Liver (tissue), 9 donors: ENCODE results near the gene WLS. TPM values are rescaled to one million over a fixed set of nuclear protein-coding genes. Genes with fewer than 3 reads are reported as not detected.

Experiments
- DNase-seq: peaks from one replicate; pipeline ENCODE4 v3.0.0-alpha.2; 2017; ENCODE audit warnings: low spot score
- H3K27ac ChIP-seq, 2 donors: one replicate each; pipeline ENCODE4 v1.7.0; 2013; ENCODE audit warnings: inconsistent platforms in 2 of 2, low read length in 2 of 2, control low read depth in 1 of 2, low read depth in 1 of 2, mild to moderate bottlenecking in 1 of 2
- H3K27me3 ChIP-seq, 4 donors: one replicate each; pipeline versions ENCODE4 v1.6.1 to v1.7.0; 2013; ENCODE audit warnings: low read length in 3 of 4, inconsistent platforms in 1 of 4, mild to moderate bottlenecking in 1 of 4, moderate library complexity in 1 of 4; ENCODE audit not compliant: control insufficient read depth in 4 of 4, insufficient read depth in 4 of 4
- H3K36me3 ChIP-seq, 4 donors: one replicate each; pipeline versions ENCODE4 v1.6.1 to v1.7.0; 2013; ENCODE audit warnings: low read length in 3 of 4, mild to moderate bottlenecking in 3 of 4, low read depth in 1 of 4, moderate library complexity in 1 of 4; ENCODE audit not compliant: control insufficient read depth in 4 of 4, insufficient read depth in 3 of 4
- H3K4me1 ChIP-seq, 4 donors: one replicate each; pipeline versions ENCODE4 v1.6.1 to v1.7.0; 2013; ENCODE audit warnings: low read length in 3 of 4, mild to moderate bottlenecking in 3 of 4, moderate library complexity in 1 of 4; ENCODE audit not compliant: control insufficient read depth in 4 of 4, insufficient read depth in 4 of 4
- H3K4me3 ChIP-seq, 3 donors: one replicate each; pipeline versions ENCODE4 v1.6.1 to v1.7.0; 2013; ENCODE audit warnings: low read length in 3 of 3, control low read depth in 1 of 3, low read depth in 1 of 3, mild to moderate bottlenecking in 1 of 3
- H3K9ac ChIP-seq, 2 donors: one replicate each; pipeline ENCODE4 v1.7.0; 2013; ENCODE audit warnings: low read length in 2 of 2, mild to moderate bottlenecking in 2 of 2, moderate library complexity in 2 of 2, control low read depth in 1 of 2, low read depth in 1 of 2
- H3K9me3 ChIP-seq, 4 donors: one replicate each; pipeline versions ENCODE4 v1.6.1 to v1.7.0; 2013; ENCODE audit warnings: low read length in 3 of 4; ENCODE audit not compliant: control insufficient read depth in 4 of 4
- ATF3 ChIP-seq: IDR thresholded peaks from 2 replicates; pipeline ENCODE4 v1.6.1; 2016; ENCODE audit warnings: antibody characterized with exemption
- CTCF ChIP-seq: fragments of 150-350 bp; IDR thresholded peaks from 2 replicates; pipeline ENCODE4 v1.5.1; 2017; ENCODE audit warnings: improper control_type of control experiment, low read depth, low read length; ENCODE audit not compliant: missing input control
- EGR1 ChIP-seq, 2 donors: IDR thresholded peaks; 2 replicates each; pipeline ENCODE4 v1.6.1; 2016 to 2018; ENCODE audit warnings: antibody characterized with exemption in 2 of 2, low read depth in 2 of 2
- FOXA1 ChIP-seq: IDR thresholded peaks from 2 replicates; pipeline ENCODE4 v1.6.1; 2016; ENCODE audit warnings: antibody characterized with exemption
- FOXA2 ChIP-seq: IDR thresholded peaks from 2 replicates; pipeline ENCODE4 v1.6.1; 2016; ENCODE audit warnings: antibody characterized with exemption
- GABPA ChIP-seq, 2 donors: IDR thresholded peaks in 1 of 2; conservative IDR thresholded peaks in 1 of 2; 2 replicates each; pipeline ENCODE4 v1.6.1; 2016; ENCODE audit warnings: antibody characterized with exemption in 2 of 2, mild to moderate bottlenecking in 1 of 2, moderate library complexity in 1 of 2
- HNF4A ChIP-seq, 2 donors: conservative IDR thresholded peaks; 2 replicates each; pipeline ENCODE4 v1.6.1; 2016; ENCODE audit warnings: antibody characterized with exemption in 2 of 2, mild to moderate bottlenecking in 2 of 2
- HNF4G ChIP-seq: IDR thresholded peaks from 2 replicates; pipeline ENCODE4 v1.6.1; 2016; ENCODE audit warnings: antibody characterized with exemption
- JUND ChIP-seq, 2 donors: IDR thresholded peaks; 2 replicates each; pipeline ENCODE4 v1.6.1; 2016; ENCODE audit warnings: antibody characterized with exemption in 2 of 2
- MAX ChIP-seq: IDR thresholded peaks from 2 replicates; pipeline ENCODE4 v1.6.1; 2016; ENCODE audit warnings: antibody characterized with exemption
- NR2F2 ChIP-seq: IDR thresholded peaks from 2 replicates; pipeline ENCODE4 v1.6.1; 2016; ENCODE audit warnings: antibody characterized with exemption
- RAD21 ChIP-seq, 2 donors: IDR thresholded peaks; 2 replicates each; pipeline ENCODE4 v1.6.1; 2016; ENCODE audit warnings: antibody characterized with exemption in 2 of 2, mild to moderate bottlenecking in 2 of 2
- REST ChIP-seq: IDR thresholded peaks from 2 replicates; pipeline ENCODE4 v1.6.1; 2016; ENCODE audit warnings: antibody characterized with exemption, mild to moderate bottlenecking
- RXRA ChIP-seq, 2 donors: IDR thresholded peaks; 2 replicates each; pipeline ENCODE4 v1.6.1; 2017 to 2018; ENCODE audit warnings: antibody characterized with exemption in 2 of 2, mild to moderate bottlenecking in 1 of 2
- SP1 ChIP-seq: IDR thresholded peaks from 2 replicates; pipeline ENCODE4 v1.6.1; 2018; ENCODE audit warnings: antibody characterized with exemption, mild to moderate bottlenecking
- TAF1 ChIP-seq: conservative IDR thresholded peaks from 2 replicates; pipeline ENCODE4 v1.6.1; 2016; ENCODE audit warnings: antibody characterized with exemption, mild to moderate bottlenecking
- YY1 ChIP-seq: IDR thresholded peaks from 2 replicates; pipeline ENCODE4 v1.6.1; 2016; ENCODE audit warnings: antibody characterized with exemption, mild to moderate bottlenecking
- ZBTB33 ChIP-seq: IDR thresholded peaks from 2 replicates; pipeline ENCODE4 v1.6.1; 2016; ENCODE audit warnings: antibody characterized with exemption
- WGBS: extraction: QIAGEN DNeasy Blood & Tissue Kit; methylation state at CpG from one replicate; pipeline ENCODE4 v1.1.7; 2013; 5-methylcytosine and 5-hydroxymethylcytosine counted together
- polyA plus RNA-seq, 2 donors: library from polyadenylated mRNA; stranded (reverse) in 1 of 2; unstranded in 1 of 2; fragments of 200-250 nt in 1 of 2; fragments of >200 nt in 1 of 2; fragmentation: Nextera tagmentation in 1 of 2; extraction: Ambion mirVana in 1 of 2; gene quantifications; one replicate each; pipeline versions ENCODE4 v1.2.1 to v1.2.3, GENCODE V29; 2013 to 2015
- total RNA-seq, 2 donors: library from RNA; depleted of rRNA; stranded (reverse); fragments of >200 nt; gene quantifications; one replicate each; pipeline ENCODE4 v1.2.3, GENCODE V29; 2014
- donor health status: healthy.
- donor health status: healthy.
- donor health status: healthy.
- donor health status: healthy.
- donor health status: healthy.

WLS gene
- total and polyA plus RNA-seq, 4 donors, result 3.2 to 12.5 (median 7.7) TPM

GRCh38 chr1:68148631-68149030 is 83.7 kb downstream of the WLS start:
- TF ChIP-seq MAX (no peak), EGR1 (IDR thresholded peaks at IDR 0.05; ENCODE audit: low read depth in 2 of 2) (no peak), REST (no peak), ZBTB33 (no peak), HNF4A (conservative IDR thresholded peaks at IDR 0.05) (no peak), CTCF (no peak), RAD21 (IDR thresholded peaks at IDR 0.05) (no peak), SP1 (no peak), GABPA (IDR thresholded peaks at IDR 0.05 in 1 of 2, conservative IDR thresholded peaks at IDR 0.05 in 1 of 2) (no peak), HNF4G (no peak), ATF3 (no peak), NR2F2 (no peak), JUND (IDR thresholded peaks at IDR 0.05) (no peak), YY1 (no peak), FOXA2 (no peak), RXRA (IDR thresholded peaks at IDR 0.05) (no peak), FOXA1 (no peak), TAF1 (no peak)
- Histone ChIP-seq H3K9ac (no peak overlapping the region), H3K4me1 (peaks cover 9 to 23% (median 22%) of the 10 kb centered on the region in 4 donors), H3K27ac (no peak overlapping the region), H3K27me3 (no peaks in the 10 kb centered on the region), H3K36me3 (no peaks in the 10 kb centered on the region), H3K9me3 (no peaks in the 10 kb centered on the region), H3K4me3 (no peak overlapping the region)
- DNase-seq, result no peak
- 90% methylated on average over 8 of the region's 8 CpGs for WGBS
